Fibroblast of lung (primary cell): ENCODE measurements around the gene STYX.

Source experiments
- EZH2 ChIP-seq: IDR thresholded peaks from 2 replicates; pipeline ENCODE4 v1.5.1; 2012; ENCODE audit warnings: low read length, control low read depth, mild to moderate bottlenecking; ENCODE audit errors: missing control alignments
- TF ChIP-seq, protein P1 (sequence below), 2 donors: IDR thresholded peaks in 1 of 2; conservative IDR thresholded peaks in 1 of 2; 1 replicate in 1 of 2; 2 replicates in 1 of 2; pipeline ENCODE4 v1.5.1; 2011 to 2012; ENCODE audit warnings: low read length in 2 of 2, control low read depth in 1 of 2, inconsistent platforms in 1 of 2, low read depth in 1 of 2, mild to moderate bottlenecking in 1 of 2

DNA sequence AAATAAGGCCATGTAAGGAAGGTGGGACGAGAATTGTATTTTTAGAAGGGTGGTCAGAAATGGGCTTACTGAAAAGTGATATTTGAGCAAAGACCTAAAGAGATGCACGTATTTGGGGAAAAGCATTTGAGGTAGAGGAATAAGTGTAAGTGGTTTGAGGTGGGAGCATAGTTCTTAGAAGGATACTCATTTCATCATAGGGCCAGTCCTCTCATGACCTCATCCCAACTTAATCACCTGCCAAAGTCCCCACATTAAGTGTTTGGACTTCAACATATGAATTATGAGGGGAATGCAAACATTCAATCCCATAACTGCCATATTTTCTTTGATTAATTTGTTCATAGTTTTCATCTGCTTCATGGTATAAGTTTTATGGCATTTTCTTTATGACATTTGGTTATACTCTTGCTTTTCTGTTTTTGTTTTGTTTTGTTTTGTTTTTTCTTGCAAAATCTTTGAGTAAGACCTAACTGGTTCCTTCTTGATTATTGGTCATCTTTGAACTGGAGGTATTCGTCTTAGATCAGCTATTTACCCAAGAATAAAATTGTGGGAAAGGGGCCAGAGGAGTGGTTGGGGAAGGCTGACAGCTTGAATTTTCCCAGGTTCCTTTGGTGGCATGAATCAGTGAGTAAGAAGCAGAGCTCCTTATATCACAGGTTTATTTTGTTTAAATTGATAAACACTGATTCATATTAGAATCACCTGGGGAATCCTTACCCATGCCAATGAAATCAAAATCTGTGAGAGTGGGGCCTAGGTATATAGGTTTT, 37.3 kb downstream of the STYX start:
- TF ChIP-seq, protein P1, sequence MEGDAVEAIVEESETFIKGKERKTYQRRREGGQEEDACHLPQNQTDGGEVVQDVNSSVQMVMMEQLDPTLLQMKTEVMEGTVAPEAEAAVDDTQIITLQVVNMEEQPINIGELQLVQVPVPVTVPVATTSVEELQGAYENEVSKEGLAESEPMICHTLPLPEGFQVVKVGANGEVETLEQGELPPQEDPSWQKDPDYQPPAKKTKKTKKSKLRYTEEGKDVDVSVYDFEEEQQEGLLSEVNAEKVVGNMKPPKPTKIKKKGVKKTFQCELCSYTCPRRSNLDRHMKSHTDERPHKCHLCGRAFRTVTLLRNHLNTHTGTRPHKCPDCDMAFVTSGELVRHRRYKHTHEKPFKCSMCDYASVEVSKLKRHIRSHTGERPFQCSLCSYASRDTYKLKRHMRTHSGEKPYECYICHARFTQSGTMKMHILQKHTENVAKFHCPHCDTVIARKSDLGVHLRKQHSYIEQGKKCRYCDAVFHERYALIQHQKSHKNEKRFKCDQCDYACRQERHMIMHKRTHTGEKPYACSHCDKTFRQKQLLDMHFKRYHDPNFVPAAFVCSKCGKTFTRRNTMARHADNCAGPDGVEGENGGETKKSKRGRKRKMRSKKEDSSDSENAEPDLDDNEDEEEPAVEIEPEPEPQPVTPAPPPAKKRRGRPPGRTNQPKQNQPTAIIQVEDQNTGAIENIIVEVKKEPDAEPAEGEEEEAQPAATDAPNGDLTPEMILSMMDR (conservative IDR thresholded peaks at IDR 0.05 in 1 of 2, IDR thresholded peaks at IDR 0.05 in 1 of 2; ENCODE audit: low read depth in 1 of 2, low read length in 2 of 2) = no peak
- no peak for TF ChIP-seq EZH2
